Heart right ventricle (tissue), 16 donors: ENCODE measurements around the gene GPR33. TPM values are rescaled to one million over a fixed set of nuclear protein-coding genes. Genes with fewer than 3 reads are reported as not detected.
A peak's percentile ranks its signal among the peaks of the same experiment; 100 is the strongest.

Experiments
- ATAC-seq, 8 donors: fragments of 200-7000 bp; cut with Tn5 transposase; one replicate each; pipeline ENCODE4 v1.9.1; 2020; ENCODE audit warnings: mild to moderate bottlenecking in 8 of 8, moderate library complexity in 8 of 8, moderate number of reproducible peaks in 1 of 8
- DNase-seq, 2 donors: peaks; one replicate each; pipeline ENCODE4 v3.0.0-alpha.2; 2020
- H3K27ac ChIP-seq, 10 donors: fragments of 200-600 bp; sonication (generic) in 2 of 10; one replicate each; pipeline versions ENCODE4 v1.5.0 to v1.8.0; 2020 to 2022; ENCODE audit warnings: mild to moderate bottlenecking in 3 of 10
- H3K27me3 ChIP-seq, 7 donors: fragments of 200-600 bp; one replicate each; pipeline ENCODE4 v1.8.0; 2021 to 2022; ENCODE audit warnings: mild to moderate bottlenecking in 2 of 7
- H3K36me3 ChIP-seq, 9 donors: fragments of 200-600 bp; sonication (generic) in 1 of 9; one replicate each; pipeline versions ENCODE4 v1.5.0 to v1.8.0; 2020 to 2022; ENCODE audit warnings: mild to moderate bottlenecking in 2 of 9
- H3K4me1 ChIP-seq, 9 donors: fragments of 200-600 bp; sonication (generic) in 1 of 9; one replicate each; pipeline versions ENCODE4 v1.5.0 to v1.8.0; 2020 to 2022; ENCODE audit warnings: mild to moderate bottlenecking in 4 of 9
- H3K4me3 ChIP-seq, 10 donors: fragments of 200-600 bp; sonication (generic) in 2 of 10; one replicate each; pipeline versions ENCODE4 v1.5.0 to v1.8.0; 2020 to 2022; ENCODE audit warnings: mild to moderate bottlenecking in 7 of 10, moderate library complexity in 2 of 10
- H3K9me3 ChIP-seq, 11 donors: fragments of 200-600 bp in 10 of 11; sonication (generic) in 2 of 11; one replicate each; pipeline versions ENCODE4 v1.5.0 to v1.8.0; 2013 to 2022; ENCODE audit warnings: mild to moderate bottlenecking in 2 of 11, control low read depth in 1 of 11, moderate library complexity in 1 of 11
- CTCF ChIP-seq, 9 donors: fragments of 200-600 bp; sonication (generic) in 2 of 9; IDR thresholded peaks; one replicate each; pipeline versions ENCODE4 v1.5.0 to v1.8.0; 2021 to 2022; ENCODE audit warnings: antibody characterized with exemption in 9 of 9, mild to moderate bottlenecking in 5 of 9, moderate library complexity in 1 of 9
- WGBS, 2 donors: extraction: QIAGEN DNeasy Blood & Tissue Kit; methylation state at CpG; one replicate each; pipeline ENCODE4 v1.1.7; 2013; ENCODE audit warnings: inconsistent platforms in 1 of 2; 5-methylcytosine and 5-hydroxymethylcytosine counted together
- intact Hi-C, 10 donors: fragments of 100-400 bp; cut with DNase I; formaldehyde crosslinking; loops; one replicate each; pipeline versions ENCODE4 v1.11.1 to v1.14.2; 2022
- polyA plus RNA-seq, 2 donors: library from polyadenylated mRNA; stranded (reverse); fragments of 200-250 nt; gene quantifications; one replicate each; pipeline ENCODE4 v1.2.3, GENCODE V29; 2013
- total RNA-seq, 10 donors: library from RNA; stranded (reverse); fragmentation: NEBNext Ultra II Directional in 3 of 10; extraction: Animal tissue kit (Norgen Biotek cat#: 25700) in 3 of 10; gene quantifications; one replicate each; pipeline versions ENCODE4 v1.2.1 to v1.2.4, GENCODE V29; 2021 to 2023
- donor health status: Arrhythmogenic right ventricular cardiomyopathy.
- donor health status: ischemic (EF 13 %, LVEDD 7.1; RV severe dilation, severe dysfunction).
- donor health status: healthy with polysubstance abuse.
- donor health status: DM: no; HTN: yes; CAD: no.
- donor health status: DM: no; HTN: no; CAD: no.
- donor health status: ischemic (EF 25% LVEDD 6.9; RV normal size, moderate dysfunction).
- donor health status: ischemic (EF 25% LVEDD 5.7; RV mildly dilated, moderate dysfunction).
- donor health status: healthy.
- donor health status: DM: yes; HTN: yes; CAD: no.
- donor health status: Ischemic cardiomyopathy.
- donor health status: ischemic (EF 35%, LVEDD 5.7; RV mildly dilated, moderate dysfunction).
- donor health status: nonischemic (EF 11% LVEDD 7.7; RV severe dilation, severe dysfunction).
- donor health status: DM: yes; HTN: yes; CAD: no.
- donor health status: PGD.
- donor health status: ischemic (EF 29% LVEDD 5.4; RV normal size, mild dysfunction).
- donor health status: nonischemic (EF 23%, LVEDD 6.1; RV moderate dilation, normal function).

Gene GPR33
- total and polyA plus RNA-seq, 12 donors: not detected

DNA sequence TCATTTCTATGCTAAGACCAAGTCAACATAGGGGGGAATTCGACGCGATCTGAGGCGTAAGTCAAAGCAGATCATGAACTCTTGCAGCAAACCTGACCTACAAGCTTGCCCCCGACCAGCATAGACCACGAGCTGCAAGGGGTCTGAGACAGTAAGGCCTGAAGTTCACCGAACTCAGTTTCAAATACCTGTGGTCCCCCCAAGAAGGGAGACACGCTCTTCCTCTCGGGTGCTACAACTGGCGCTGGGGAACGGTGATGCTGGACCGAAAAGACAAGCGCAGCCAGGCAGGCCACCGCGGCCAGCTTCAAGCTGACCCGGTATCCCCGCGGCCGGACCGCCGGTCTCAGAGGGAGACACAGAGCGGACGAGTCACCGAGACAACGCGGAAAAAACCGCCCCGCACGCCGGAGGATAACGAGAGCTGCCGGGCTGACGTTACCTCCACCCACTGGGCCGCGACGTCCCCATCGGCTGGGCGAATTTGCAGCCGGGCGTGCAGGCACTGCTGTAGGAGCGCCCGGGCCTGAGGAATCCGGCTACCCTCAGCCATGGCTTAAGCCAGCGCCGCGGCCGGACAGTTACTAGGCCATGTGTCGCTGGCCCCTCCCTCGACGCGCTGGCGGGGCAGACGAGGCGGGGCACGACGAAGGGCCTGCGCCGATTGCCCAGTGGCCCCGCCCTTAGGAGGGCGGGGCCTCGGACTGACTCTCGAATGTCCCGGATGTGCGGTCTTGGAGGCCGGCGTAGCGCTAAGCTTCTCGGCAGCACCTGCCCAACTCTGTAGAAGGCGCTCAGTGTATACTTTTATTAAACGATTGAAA lies 30.8 kb downstream of the GPR33 start, which contains the start of gene DTD2:
TSS of gene DTD2 (minus strand) at position 666 of the 824 bp plus-strand sequence. CDS start at position 553, 113 bp downstream.
- intact Hi-C loops: loop anchor here in 2 of 10 donors (2.0 kb wide), 1 partner anchor 36 kb away; the partner anchor contains the start of gene HEATR5A (in 2 of the 2)

DNA sequence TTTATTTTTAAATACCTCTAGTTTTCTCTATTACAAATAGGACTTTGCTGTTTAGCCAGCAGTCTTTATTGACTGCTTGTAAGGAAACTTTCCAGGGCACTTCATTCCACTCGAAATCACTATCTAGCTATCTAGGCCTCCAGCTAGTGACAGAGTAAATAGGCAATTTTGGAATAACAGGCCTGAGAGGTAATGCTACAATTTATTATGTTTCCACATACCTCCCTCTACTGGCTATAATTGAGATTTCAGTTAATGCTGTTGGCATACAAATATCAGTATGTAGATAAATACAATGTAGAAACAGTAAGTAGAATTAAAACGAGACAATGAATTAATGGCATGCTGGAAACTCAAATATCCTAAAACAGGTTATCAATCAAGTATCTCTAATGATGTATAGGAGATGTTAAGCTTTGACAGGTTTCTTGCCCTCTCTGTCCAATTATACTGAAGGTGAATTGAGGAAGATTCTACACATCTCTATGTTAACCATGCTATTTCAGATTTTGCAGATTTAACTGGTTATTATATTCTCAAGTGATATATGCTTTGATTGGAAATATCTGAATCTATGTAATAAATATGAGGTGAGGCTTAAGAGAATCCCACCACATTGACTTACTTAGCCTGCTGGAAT lies 37.7 kb downstream of the GPR33 start:
- Histone ChIP-seq H3K9me3 (no peaks in the 10 kb centered on the region), H3K4me1 (peaks cover 0 to 19% (median 3%) of the 10 kb centered on the region in 9 donors), H3K36me3 (peaks cover 0 to 70% (median 11%) of the 10 kb centered on the region in 9 donors), H3K27me3 (no peaks in the 10 kb centered on the region), H3K4me3 (no peak overlapping the region), H3K27ac (no peak overlapping the region)
- 27 to 31% methylated on average over 2 of the region's 2 CpGs for WGBS, 2 donors
- intact Hi-C loops: no loop called here
- ATAC-seq: peak in 5 of 8 donors; percentile 29 to 52 (median 37)
- no peak for DNase-seq
- peak; percentile 17 to 68 (median 57) for TF ChIP-seq CTCF (IDR thresholded peaks at IDR 0.05)

More for the DNA sequence above, 30.8 kb downstream of the GPR33 start, which contains the start of gene DTD2:
- peak in 3 of 9 donors; percentile 27 to 42 (median 33) for TF ChIP-seq CTCF (IDR thresholded peaks at IDR 0.05)
- H3K36me3 ChIP-seq: peaks cover 0 to 12% (median 2%) of the 10 kb centered on the region in 9 donors
- 3 to 4% methylated on average over 70 of the region's 70 CpGs for WGBS, 2 donors
- peak within 1 kb of the TSS; percentile 64 to 95 (median 90) for H3K27ac ChIP-seq
- H3K4me3 ChIP-seq: peak within 1 kb of the TSS; percentile 50 to 78 (median 70)
- no peaks in the 10 kb centered on the region for H3K9me3 ChIP-seq
- H3K27me3 ChIP-seq: no peaks in the 10 kb centered on the region
- H3K4me1 ChIP-seq: peaks cover 0 to 32% (median 16%) of the 10 kb centered on the region in 9 donors
- ATAC-seq: peak; percentile 100
- DNase-seq: peak; percentile 94 to 95

DNA sequence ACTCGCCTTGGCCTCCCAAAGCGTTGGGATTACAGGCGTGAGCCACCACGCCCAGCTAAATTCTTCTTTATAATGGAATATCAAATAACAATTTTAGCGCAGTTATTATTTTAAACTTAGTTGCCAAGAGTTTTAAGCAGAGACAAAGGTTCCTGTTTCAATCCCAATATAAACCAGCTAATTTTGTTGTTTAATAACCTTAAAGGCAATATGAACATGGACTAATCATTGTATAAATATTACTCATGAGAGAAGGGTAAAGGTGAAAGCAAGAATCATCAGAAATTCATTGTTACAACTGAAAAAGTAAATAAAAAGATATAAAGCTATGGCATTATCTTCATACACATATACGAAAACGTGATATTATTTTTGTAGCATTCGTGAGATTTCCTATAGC lies 38.7 kb downstream of the GPR33 start:
- DNase-seq (no peak), ATAC-seq (no peak)
- H3K27ac ChIP-seq: no peak overlapping the region
- no peak overlapping the region for H3K4me3 ChIP-seq
- H3K9me3 ChIP-seq: no peaks in the 10 kb centered on the region
- H3K4me1 ChIP-seq: peaks cover 0 to 11% (median 0%) of the 10 kb centered on the region in 9 donors
- WGBS, 2 donors: 72 to 86% methylated on average over 8 of the region's 8 CpGs
- peaks cover 0 to 73% (median 11%) of the 10 kb centered on the region in 9 donors for H3K36me3 ChIP-seq
- TF ChIP-seq CTCF (IDR thresholded peaks at IDR 0.05): no peak
- H3K27me3 ChIP-seq: no peaks in the 10 kb centered on the region
- intact Hi-C loops: no loop called here

DNA sequence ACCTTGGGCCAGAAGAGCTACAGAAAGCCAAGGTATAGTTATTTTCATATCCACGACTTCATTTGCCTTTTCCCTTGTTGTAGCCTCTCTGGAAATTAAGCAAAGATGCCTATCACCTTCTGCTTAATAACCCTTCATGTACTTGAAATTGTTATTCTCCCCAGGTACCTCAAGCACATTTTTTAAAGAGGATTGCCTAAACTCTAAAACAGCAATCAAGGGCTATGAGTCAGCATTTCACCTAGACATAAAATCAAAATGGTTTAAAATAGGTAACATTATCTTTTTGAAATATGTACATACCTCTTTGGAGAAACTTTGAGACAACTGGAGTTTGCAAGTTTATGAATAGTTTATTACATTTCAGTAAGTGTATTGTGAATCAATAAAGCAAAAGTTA lies 42.1 kb downstream of the GPR33 start:
- Histone ChIP-seq H3K4me1 (peaks cover 0 to 20% (median 7%) of the 10 kb centered on the region in 9 donors), H3K36me3 (peaks cover 0 to 48% (median 0%) of the 10 kb centered on the region in 9 donors), H3K27ac (no peak overlapping the region), H3K4me3 (no peak overlapping the region), H3K27me3 (no peaks in the 10 kb centered on the region), H3K9me3 (no peaks in the 10 kb centered on the region)
- no peak for TF ChIP-seq CTCF (IDR thresholded peaks at IDR 0.05)
- whole genome bisulfite sequencing, 2 donors: 74 to 85% methylated on average over 1 of the region's 1 CpG
- DNase-seq (no peak), ATAC-seq (no peak)
- intact Hi-C loops: no loop called here
